Stimulated activated CD4-positive, alpha-beta T cell treated with anti-CD3 and anti-CD28 coated beads, Interleukin-12 subunit alpha, Interleukin-12 subunit beta, amount 100 ng/mL, for 24 hours (primary cell): Measurements from ENCODE around the gene PTCH1.

Experiments
- DNase-seq, 2 experiments: peaks; one replicate each; pipeline ENCODE4 v3.0.0-alpha.2; 2020; ENCODE audit warnings: low read depth in 2 of 2

The PTCH1 gene

GRCh38 chr9:95499046-95499676 lies 17.6 kb downstream of the PTCH1 start:
- no peak for DNase-seq

GRCh38 chr9:95498641-95499040 lies 18.1 kb downstream of the PTCH1 start:
- no peak for DNase-seq

GRCh38 chr9:95497772-95498171 lies 19.0 kb downstream of the PTCH1 start:
- DNase-seq: no peak

- DNase-seq: no peak
Measured at GRCh38 chr9:95496687-95497086, 20.1 kb downstream of the PTCH1 start.

GRCh38 chr9:95495961-95496360 lies 20.8 kb downstream of the PTCH1 start:
- DNase-seq: no peak

- DNase-seq: no peak
Measured at GRCh38 chr9:95495529-95495928, 21.2 kb downstream of the PTCH1 start.

GRCh38 chr9:95494416-95495371 lies 22.1 kb downstream of the PTCH1 start:
- DNase-seq: peak; percentile 68 to 74

GRCh38 chr9:95494022-95494415 lies 22.8 kb downstream of the PTCH1 start:
- peak in 1 of 2 experiments; percentile 24 for DNase-seq

GRCh38 chr9:95493402-95493801 lies 23.4 kb downstream of the PTCH1 start:
- DNase-seq: no peak

- DNase-seq: no peak
Measured at GRCh38 chr9:95491543-95492320, 25.0 kb downstream of the PTCH1 start.

- DNase-seq: no peak
Measured at GRCh38 chr9:95488954-95489353, 27.8 kb downstream of the PTCH1 start.

GRCh38 chr9:95486318-95486717 lies 30.5 kb downstream of the PTCH1 start:
- no peak for DNase-seq

- DNase-seq: no peak
Measured at GRCh38 chr9:95484225-95484624, 32.5 kb downstream of the PTCH1 start.

- no peak for DNase-seq
Measured at GRCh38 chr9:95483431-95483830, 33.3 kb downstream of the PTCH1 start.

GRCh38 chr9:95482621-95483020 lies 34.1 kb downstream of the PTCH1 start:
- DNase-seq: no peak

- DNase-seq: no peak
Measured at GRCh38 chr9:95481000-95481399, 35.8 kb downstream of the PTCH1 start.

GRCh38 chr9:95480346-95480745 lies 36.4 kb downstream of the PTCH1 start:
- DNase-seq: no peak

- no peak for DNase-seq
Measured at GRCh38 chr9:95479330-95479729, 37.4 kb downstream of the PTCH1 start.

- DNase-seq: no peak
Measured at GRCh38 chr9:95478335-95478734, 38.4 kb downstream of the PTCH1 start.

- DNase-seq: no peak
Measured at GRCh38 chr9:95477885-95478284, 38.9 kb downstream of the PTCH1 start.

- DNase-seq: no peak
Measured at GRCh38 chr9:95477441-95477840, 39.3 kb downstream of the PTCH1 start.

- no peak for DNase-seq
Measured at GRCh38 chr9:95468791-95469190, 48.0 kb downstream of the PTCH1 start.
